Astrocyte of the cerebellum (primary cell): Measurements from ENCODE around the gene SMDT1.

Experiments used
- DNase-seq: peaks from one replicate; pipeline ENCODE4 v3.0.0-alpha.2; 2011; ENCODE audit warnings: low read depth
- H3K4me3 ChIP-seq: 2 replicates; pipeline ENCODE4 v1.5.1; 2011; ENCODE audit warnings: mild to moderate bottlenecking, low read depth, low read length, moderate library complexity
- in situ Hi-C: cut with HindIII; loops from 2 replicates; pipeline ENCODE4 v1.10.0; 2017; ENCODE audit warnings: low sequenced_read_pairs
- TF ChIP-seq, protein P1 (sequence below): IDR thresholded peaks from 2 replicates; pipeline ENCODE4 v1.5.1; 2012; ENCODE audit warnings: low read length, low read depth, moderate library complexity, mild to moderate bottlenecking; ENCODE audit errors: missing control alignments

The SMDT1 gene

GRCh38 chr22:42131562-42131961 lies 52.1 kb downstream of the SMDT1 start:
- TF ChIP-seq, protein P1, sequence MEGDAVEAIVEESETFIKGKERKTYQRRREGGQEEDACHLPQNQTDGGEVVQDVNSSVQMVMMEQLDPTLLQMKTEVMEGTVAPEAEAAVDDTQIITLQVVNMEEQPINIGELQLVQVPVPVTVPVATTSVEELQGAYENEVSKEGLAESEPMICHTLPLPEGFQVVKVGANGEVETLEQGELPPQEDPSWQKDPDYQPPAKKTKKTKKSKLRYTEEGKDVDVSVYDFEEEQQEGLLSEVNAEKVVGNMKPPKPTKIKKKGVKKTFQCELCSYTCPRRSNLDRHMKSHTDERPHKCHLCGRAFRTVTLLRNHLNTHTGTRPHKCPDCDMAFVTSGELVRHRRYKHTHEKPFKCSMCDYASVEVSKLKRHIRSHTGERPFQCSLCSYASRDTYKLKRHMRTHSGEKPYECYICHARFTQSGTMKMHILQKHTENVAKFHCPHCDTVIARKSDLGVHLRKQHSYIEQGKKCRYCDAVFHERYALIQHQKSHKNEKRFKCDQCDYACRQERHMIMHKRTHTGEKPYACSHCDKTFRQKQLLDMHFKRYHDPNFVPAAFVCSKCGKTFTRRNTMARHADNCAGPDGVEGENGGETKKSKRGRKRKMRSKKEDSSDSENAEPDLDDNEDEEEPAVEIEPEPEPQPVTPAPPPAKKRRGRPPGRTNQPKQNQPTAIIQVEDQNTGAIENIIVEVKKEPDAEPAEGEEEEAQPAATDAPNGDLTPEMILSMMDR: no peak
- DNase-seq: no peak
- in situ Hi-C loops: no loop called here
- no peak overlapping the region for H3K4me3 ChIP-seq

DNA sequence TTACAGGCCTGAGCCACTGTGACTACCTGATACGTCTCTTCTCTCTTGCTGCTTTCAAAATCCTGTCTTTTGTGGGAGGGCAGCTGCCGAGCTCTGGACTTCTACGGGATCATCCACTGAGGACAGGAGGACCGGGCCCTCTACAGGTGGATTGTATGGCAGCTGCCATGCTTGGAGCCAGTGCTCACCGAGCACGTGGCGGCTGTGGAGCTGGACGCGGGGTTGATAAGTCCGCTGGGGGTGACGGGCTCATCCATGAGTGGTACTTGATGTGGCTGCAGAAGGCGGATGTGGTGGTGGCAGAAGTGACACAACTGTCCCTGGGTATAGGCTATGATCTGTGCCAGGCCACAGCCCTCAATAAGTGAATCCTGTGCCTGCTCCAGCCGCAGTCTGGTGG lies 53.0 kb downstream of the SMDT1 start:
- in situ Hi-C loops: no loop called here
- no peak overlapping the region for H3K4me3 ChIP-seq
- DNase-seq: no peak

More for the DNA sequence above, 53.0 kb downstream of the SMDT1 start:
- TF ChIP-seq, protein P1: no peak
